H4 (cell line): Measurements from ENCODE around the gene SOX30. TPM values are rescaled to one million over a fixed set of nuclear protein-coding genes. Genes with fewer than 3 reads are reported as not detected.
A peak's percentile ranks its signal among the peaks of the same experiment; 100 is the strongest.

Experiments
- DNase-seq: peaks from one replicate; pipeline ENCODE4 v3.0.0-alpha.2; 2015; ENCODE audit warnings: low spot score
- total RNA-seq: library from RNA; depleted of rRNA; stranded (reverse); fragments of >200 nt; shearing (Covaris generic); gene quantifications from 2 replicates; pipeline ENCODE4 v1.2.3, GENCODE V29; 2014

The SOX30 gene
- total RNA-seq, 1 experiment from 2014 or later, result not detected

GRCh38 chr5:157607371-157608161, 44.7 kb downstream of the SOX30 start:
- peak; percentile 16 for DNase-seq

- no peak for DNase-seq
Observed at GRCh38 chr5:157606046-157606445, 46.2 kb downstream of the SOX30 start.

GRCh38 chr5:157603333-157604190, 48.7 kb downstream of the SOX30 start:
- DNase-seq, result peak; percentile 90

GRCh38 chr5:157602505-157602904, 49.7 kb downstream of the SOX30 start:
- no peak for DNase-seq

- DNase-seq, result no peak
Observed at GRCh38 chr5:157600252-157600651, 52.0 kb downstream of the SOX30 start.

- no peak for DNase-seq
Observed at GRCh38 chr5:157599565-157599964, 52.7 kb downstream of the SOX30 start.

- no peak for DNase-seq
Observed at GRCh38 chr5:157598350-157598936, 53.8 kb downstream of the SOX30 start.

GRCh38 chr5:157597277-157597676, 55.0 kb downstream of the SOX30 start:
- no peak for DNase-seq

GRCh38 chr5:157596487-157596886, 55.8 kb downstream of the SOX30 start:
- DNase-seq, result no peak

- no peak for DNase-seq
Observed at GRCh38 chr5:157594675-157595459, 57.4 kb downstream of the SOX30 start.

GRCh38 chr5:157594257-157594656, 58.0 kb downstream of the SOX30 start:
- DNase-seq, result no peak

GRCh38 chr5:157593052-157593757, 59.0 kb downstream of the SOX30 start:
- no peak for DNase-seq

GRCh38 chr5:157592594-157592993, 59.6 kb downstream of the SOX30 start:
- no peak for DNase-seq

GRCh38 chr5:157590478-157590877, 61.8 kb downstream of the SOX30 start:
- no peak for DNase-seq

- no peak for DNase-seq
Observed at GRCh38 chr5:157584628-157585027, 67.6 kb downstream of the SOX30 start.

- no peak for DNase-seq
Observed at GRCh38 chr5:157582731-157583620, 69.3 kb downstream of the SOX30 start.

GRCh38 chr5:157581901-157582300, 70.3 kb downstream of the SOX30 start:
- no peak for DNase-seq

GRCh38 chr5:157578079-157578780, 74.0 kb downstream of the SOX30 start:
- no peak for DNase-seq

GRCh38 chr5:157576678-157577077, 75.6 kb downstream of the SOX30 start:
- no peak for DNase-seq
